Middle frontal gyrus (tissue), 1 donor: ENCODE results near the gene KCNH1.

ENCODE experiments used
- DNase-seq: peaks from one replicate; pipeline ENCODE4 v3.0.0-alpha.2; 2015; ENCODE audit warnings: low spot score; ENCODE audit errors: extremely low spot score

KCNH1 gene

GRCh38 chr1:210722410-210723081 is 411.4 kb downstream of the KCNH1 start:
- DNase-seq = no peak

- DNase-seq = no peak
Measured at GRCh38 chr1:210715072-210715471, 418.9 kb downstream of the KCNH1 start.

- DNase-seq = no peak
Measured at GRCh38 chr1:210711825-210712612, 421.9 kb downstream of the KCNH1 start.

- no peak for DNase-seq
Measured at GRCh38 chr1:210709701-210710100, 424.2 kb downstream of the KCNH1 start.

GRCh38 chr1:210707300-210708240 is 426.4 kb downstream of the KCNH1 start:
- DNase-seq = no peak

GRCh38 chr1:210706246-210706645 is 427.7 kb downstream of the KCNH1 start:
- DNase-seq = no peak

- DNase-seq = no peak
Measured at GRCh38 chr1:210705086-210705485, 428.9 kb downstream of the KCNH1 start.

- no peak for DNase-seq
Measured at GRCh38 chr1:210703593-210703992, 430.4 kb downstream of the KCNH1 start.

- no peak for DNase-seq
Measured at GRCh38 chr1:210702506-210702905, 431.4 kb downstream of the KCNH1 start.

GRCh38 chr1:210700511-210700910 is 433.4 kb downstream of the KCNH1 start:
- no peak for DNase-seq

- no peak for DNase-seq
Measured at GRCh38 chr1:210700083-210700482, 433.9 kb downstream of the KCNH1 start.

- DNase-seq = no peak
Measured at GRCh38 chr1:210698661-210699060, 435.3 kb downstream of the KCNH1 start.

GRCh38 chr1:210697185-210697584 is 436.8 kb downstream of the KCNH1 start:
- no peak for DNase-seq

- no peak for DNase-seq
Measured at GRCh38 chr1:210696709-210697108, 437.2 kb downstream of the KCNH1 start.

- no peak for DNase-seq
Measured at GRCh38 chr1:210695026-210695425, 438.9 kb downstream of the KCNH1 start.

GRCh38 chr1:210692796-210693195 is 441.2 kb downstream of the KCNH1 start:
- no peak for DNase-seq

GRCh38 chr1:210691039-210691610 is 442.8 kb downstream of the KCNH1 start:
- DNase-seq = no peak

- no peak for DNase-seq
Measured at GRCh38 chr1:210690236-210690635, 443.7 kb downstream of the KCNH1 start.

- no peak for DNase-seq
Measured at GRCh38 chr1:210689826-210690225, 444.1 kb downstream of the KCNH1 start.

- DNase-seq = no peak
Measured at GRCh38 chr1:210688512-210689234, 445.3 kb downstream of the KCNH1 start.
